K562 (cell line): ENCODE results near the gene TSC22D1.

Experiments used
- ARHGAP35 ChIP-seq: fragments of 450-650 bp; IDR thresholded peaks from 2 replicates; pipeline ENCODE4 v1.6.1; 2018; ENCODE audit not compliant: partially characterized antibody
- MAZ ChIP-seq, 2 experiments: fragments of 450-650 bp in 1 of 2; sonication (generic) in 1 of 2; formaldehyde crosslinking; IDR thresholded peaks in 1 of 2; conservative IDR thresholded peaks in 1 of 2; 2 replicates each; pipeline versions ENCODE4 v1.4.0 to v1.5.0; 2020; ENCODE audit warnings: mild to moderate bottlenecking in 1 of 2, missing genetic modification reagents in 1 of 2
- NR3C1 ChIP-seq: sonication (generic); formaldehyde crosslinking; IDR thresholded peaks from 2 replicates; pipeline ENCODE4 v1.8.1; 2022; ENCODE audit warnings: missing genetic modification reagents

DNA sequence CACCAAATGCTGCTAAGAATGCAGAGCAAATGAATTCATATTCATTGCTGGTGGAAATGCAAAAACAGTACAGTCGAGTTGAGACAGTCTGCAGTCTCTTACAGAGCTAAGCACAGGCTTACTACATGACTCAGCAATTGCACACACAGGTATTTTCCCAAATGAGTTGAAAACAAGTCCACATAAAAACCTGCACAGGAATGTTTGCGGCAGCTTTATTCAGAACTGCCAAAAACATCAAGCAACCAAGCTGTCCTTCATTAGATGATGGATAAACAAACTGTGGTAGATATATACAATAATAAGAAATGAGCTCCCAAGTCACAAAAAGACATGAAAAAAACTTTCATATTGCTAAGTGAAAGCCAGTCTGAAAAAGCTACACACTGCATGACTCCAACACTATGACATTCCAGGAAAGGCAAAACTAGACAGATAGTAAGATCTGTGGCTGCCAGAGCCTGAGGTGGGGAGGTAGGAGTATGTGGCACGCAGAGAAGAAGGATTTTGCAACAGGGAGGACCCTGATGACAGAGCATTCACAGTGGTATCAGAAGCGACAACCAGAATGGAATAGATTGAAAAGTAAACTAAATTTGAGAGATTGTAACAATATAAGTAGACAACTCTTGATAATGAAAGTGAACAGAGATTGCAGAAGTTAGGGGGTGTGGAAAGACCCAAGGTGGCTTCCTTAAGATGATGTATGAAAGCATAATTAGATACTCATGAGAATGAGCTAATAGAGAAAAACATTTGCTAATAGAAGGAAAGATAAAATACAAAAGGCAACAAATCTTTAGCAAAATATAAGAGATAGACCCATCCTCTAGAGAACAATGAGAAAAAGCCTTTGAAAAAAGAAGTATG lies 52.7 kb downstream of the TSC22D1 start:
- TF ChIP-seq NR3C1 (CRISPR knock-in tag): no peak
- TF ChIP-seq MAZ (CRISPR knock-in tag; conservative IDR thresholded peaks at IDR 0.05 in 1 of 2, IDR thresholded peaks at IDR 0.05 in 1 of 2): no peak
- no peak for TF ChIP-seq ARHGAP35
